IMR-90 (cell line): ENCODE results near the gene KRT1. TPM values are rescaled to one million over a fixed set of nuclear protein-coding genes. Genes with fewer than 3 reads are reported as not detected.

ENCODE experiments used
- ATAC-seq: fragments of 200-7000 bp; cut with Tn5 transposase; 2 replicates; pipeline ENCODE4 v1.9.1; 2020; ENCODE audit warnings: low read depth, mild to moderate bottlenecking, moderate library complexity
- BruUV-seq: library from RNA; stranded (reverse); fragments of 400-500 nt; replicated peaks from 2 replicates; lab custom pipeline; 2021; lab: Mats Ljungman, UMichigan
- CTCF ChIA-PET: fragments of 300-600 bp; formaldehyde crosslinking; extraction: SDS; loops from one replicate; lab custom pipeline; 2021; ENCODE audit warnings: antibody characterized with exemption; lab: Yijun Ruan, JAX
- POLR2A ChIA-PET: fragments of 300-600 bp; sonication (Branson Sonifier 250); formaldehyde crosslinking; loops from one replicate; lab custom pipeline; 2022; ENCODE audit warnings: antibody characterized with exemption; ENCODE audit not compliant: unreplicated experiment; lab: Charles Lee
- DNase-seq: peaks from one replicate; pipeline ENCODE4 v3.0.0; 2013
- H2AFZ ChIP-seq: replicated peaks from 2 replicates; pipeline ENCODE3; 2013; ENCODE audit warnings: low read length, mild to moderate bottlenecking; ENCODE audit not compliant: poor library complexity
- H2AK5ac ChIP-seq: 2 replicates; pipeline ENCODE4 v1.6.1; 2013; ENCODE audit warnings: low read depth, low read length, inconsistent platforms
- H2AK9ac ChIP-seq: replicated peaks from 2 replicates; pipeline ENCODE3; 2013; ENCODE audit warnings: mild to moderate bottlenecking, low read depth, low read length, moderate library complexity; ENCODE audit not compliant: poor library complexity
- H2BK120ac ChIP-seq: 2 replicates; pipeline ENCODE4 v1.6.1; 2013; ENCODE audit warnings: low read depth, low read length, inconsistent platforms
- H2BK15ac ChIP-seq: 3 replicates; pipeline ENCODE4 v1.6.1; 2013; ENCODE audit warnings: low read depth, low read length, inconsistent platforms
- H2BK20ac ChIP-seq: 2 replicates; pipeline ENCODE4 v1.6.1; 2013; ENCODE audit warnings: low read depth, mild to moderate bottlenecking, inconsistent platforms, low read length, moderate library complexity
- H2BK5ac ChIP-seq: 2 replicates; pipeline ENCODE4 v1.6.1; 2013; ENCODE audit warnings: mild to moderate bottlenecking, low read depth, low read length, inconsistent platforms; ENCODE audit not compliant: poor library complexity, severe bottlenecking
- H3K14ac ChIP-seq: replicated peaks from 2 replicates; pipeline ENCODE4 v1.6.1; 2013; ENCODE audit warnings: low read depth, low read length, inconsistent platforms
- H3K18ac ChIP-seq: 2 replicates; pipeline ENCODE4 v1.6.1; 2013; ENCODE audit warnings: low read depth, low read length, control low read depth
- H3K23ac ChIP-seq: 2 replicates; pipeline ENCODE4 v1.6.1; 2013; ENCODE audit warnings: low read depth, low read length, inconsistent platforms
- H3K27ac ChIP-seq: 2 replicates; pipeline ENCODE4 v1.5.1; 2013; ENCODE audit warnings: mild to moderate bottlenecking, control low read depth, low read length; ENCODE audit not compliant: insufficient read depth
- H3K27me3 ChIP-seq: 2 replicates; pipeline ENCODE4 v1.6.1; 2013; ENCODE audit warnings: low read length; ENCODE audit not compliant: control insufficient read depth, insufficient read depth
- H3K36me3 ChIP-seq: 2 replicates; pipeline ENCODE4 v1.6.1; 2013; ENCODE audit warnings: low read length, mixed read lengths; ENCODE audit not compliant: control insufficient read depth, insufficient read depth
- H3K4ac ChIP-seq: 2 replicates; pipeline ENCODE4 v1.6.1; 2013; ENCODE audit warnings: low read depth, low read length, inconsistent platforms
- H3K4me1 ChIP-seq: 2 replicates; pipeline ENCODE4 v1.6.1; 2013; ENCODE audit warnings: low read length, mixed read lengths; ENCODE audit not compliant: control insufficient read depth, insufficient read depth
- H3K4me2 ChIP-seq: 2 replicates; pipeline ENCODE4 v1.6.1; 2013; ENCODE audit warnings: low read depth, mild to moderate bottlenecking, control low read depth, low read length, moderate library complexity
- H3K4me3 ChIP-seq: 2 replicates; pipeline ENCODE4 v1.5.1; 2013; ENCODE audit warnings: low read depth, mild to moderate bottlenecking, control low read depth, low read length, moderate library complexity; ENCODE audit not compliant: insufficient read depth
- H3K56ac ChIP-seq: 2 replicates; pipeline ENCODE4 v1.6.1; 2013; ENCODE audit warnings: low read length, inconsistent platforms; ENCODE audit not compliant: insufficient read depth; ENCODE audit errors: extremely low read depth
- H3K79me1 ChIP-seq, 2 experiments: 2 replicates each; pipeline ENCODE4 v1.6.1; 2013; ENCODE audit warnings: low read length in 2 of 2, inconsistent platforms in 1 of 2, low read depth in 1 of 2
- H3K9ac ChIP-seq: 2 replicates; pipeline ENCODE4 v1.6.1; 2013; ENCODE audit warnings: low read depth, low read length, control low read depth
- H3K9me1 ChIP-seq: 2 replicates; pipeline ENCODE4 v1.6.1; 2013; ENCODE audit warnings: low read length, inconsistent platforms; ENCODE audit not compliant: insufficient read depth
- H3K9me3 ChIP-seq: 2 replicates; pipeline ENCODE4 v1.6.1; 2013; ENCODE audit warnings: low read length; ENCODE audit not compliant: control insufficient read depth, insufficient read depth
- H4K20me1 ChIP-seq: 2 replicates; pipeline ENCODE4 v1.6.1; 2013; ENCODE audit warnings: low read length, inconsistent platforms; ENCODE audit not compliant: insufficient read depth
- H4K5ac ChIP-seq: 2 replicates; pipeline ENCODE4 v1.6.1; 2013; ENCODE audit warnings: mild to moderate bottlenecking, low read depth, low read length, control low read depth
- H4K8ac ChIP-seq, 2 experiments: 2 replicates each; pipeline ENCODE4 v1.6.1; 2013; ENCODE audit warnings: low read depth in 2 of 2, low read length in 2 of 2, control low read depth in 1 of 2, inconsistent platforms in 1 of 2
- H4K91ac ChIP-seq: 2 replicates; pipeline ENCODE4 v1.6.1; 2013; ENCODE audit warnings: low read depth, low read length, inconsistent platforms; ENCODE audit not compliant: insufficient read depth
- CTCF ChIP-seq: conservative IDR thresholded peaks from 2 replicates; pipeline ENCODE4 v1.5.1; 2012; ENCODE audit warnings: mild to moderate bottlenecking, low read depth, low read length, improper control_type of control experiment
- ELK1 ChIP-seq: fragments of 150-350 bp; IDR thresholded peaks from 2 replicates; pipeline ENCODE4 v1.6.1; 2016; ENCODE audit warnings: low read depth, mild to moderate bottlenecking, low read length, moderate library complexity, borderline replicate concordance
- POLR2A ChIP-seq: IDR thresholded peaks from 2 replicates; pipeline ENCODE4 v1.6.1; 2012; ENCODE audit warnings: mild to moderate bottlenecking, low read depth, low read length
- RAD21 ChIP-seq: IDR thresholded peaks from 2 replicates; pipeline ENCODE4 v1.6.1; 2012; ENCODE audit warnings: low read length, improper control_type of control experiment
- RCOR1 ChIP-seq: IDR thresholded peaks from 2 replicates; pipeline ENCODE4 v1.6.1; 2012; ENCODE audit warnings: mild to moderate bottlenecking, low read length, improper control_type of control experiment; ENCODE audit not compliant: insufficient replicate concordance
- RFX5 ChIP-seq: IDR thresholded peaks from 2 replicates; pipeline ENCODE4 v1.8.0; 2012; ENCODE audit warnings: low read depth, mild to moderate bottlenecking, low read length, moderate library complexity
- WGBS, 2 experiments: methylation state at CpG; one replicate each; pipeline versions ENCODE4 v1.1.5 to v1.1.7; 2013; ENCODE audit warnings: missing lambda C conversion rate in 2 of 2; ENCODE audit not compliant: insufficient read length in 1 of 2; ENCODE audit errors: extremely low coverage in 2 of 2; 5-methylcytosine and 5-hydroxymethylcytosine counted together
- dilution Hi-C: fragments of 300-500 bp; cut with HindIII; formaldehyde crosslinking; loops from one replicate; pipeline ENCODE4 v1.14.3; 2018; ENCODE audit warnings: low sequenced_read_pairs; ENCODE audit not compliant: unreplicated experiment
- in situ Hi-C: fragments of 300-500 bp; cut with MboI; formaldehyde crosslinking; loops from 3 replicates; pipeline ENCODE4 v1.14.3; 2019; ENCODE audit warnings: low sequenced_read_pairs, inconsistent platforms, mixed read lengths
- intact Hi-C: fragments of 100-400 bp; cut with micrococcal nuclease; formaldehyde crosslinking; loops from 2 replicates; pipeline ENCODE4 v1.10.0; 2022
- polyA plus RNA-seq, 3 experiments: library from polyadenylated mRNA; depleted of rRNA; stranded (reverse); fragments of >200 nt; gene quantifications; 2 replicates each; pipeline ENCODE4 v1.2.3, GENCODE V29; 2012; ENCODE audit warnings: low replicate concordance in 1 of 3
- total RNA-seq: library from RNA; depleted of rRNA; stranded (reverse); fragments of >200 nt; gene quantifications from 2 replicates; pipeline ENCODE4 v1.2.3, GENCODE V29; 2012

KRT1 gene
- total and polyA plus RNA-seq, 2 of the 4 experiments (the other 2 are of a cell fraction): not detected

DNA sequence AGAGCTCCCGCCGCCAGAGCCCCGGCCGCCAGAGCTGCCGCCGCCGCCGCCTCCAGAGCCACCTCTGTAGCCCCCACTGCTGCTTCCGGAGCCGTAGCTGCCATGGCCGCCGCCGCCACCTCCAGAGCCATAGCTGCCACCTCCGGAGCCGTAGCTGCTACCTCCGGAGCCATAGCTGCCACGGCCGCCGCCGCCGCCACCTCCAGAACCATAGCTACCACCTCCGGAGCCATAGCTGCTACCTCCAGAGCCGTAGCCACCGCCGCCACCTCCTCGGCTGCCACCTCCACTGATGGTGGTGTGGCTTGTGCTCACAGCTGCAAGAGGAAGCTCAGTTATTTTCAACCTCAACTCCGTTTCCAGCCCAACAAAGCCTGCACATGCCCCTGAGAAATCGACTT, 4.9 kb downstream of the KRT1 start:
- H3K9me3 ChIP-seq: no peaks in the 10 kb centered on the region
- H2BK5ac ChIP-seq: no peak overlapping the region
- H2AFZ ChIP-seq: no peak overlapping the region
- dilution Hi-C loops: no loop called here
- no peak overlapping the region for H3K18ac ChIP-seq
- ChIA-PET POLR2A (no interaction called here), CTCF (no interaction called here)
- no peak overlapping the region for H2AK9ac ChIP-seq
- 87% methylated on average over 14 of the region's 28 CpGs; no CpG with 5 or more reads in 1 of the 2 experiments for WGBS, 2 experiments
- no peak overlapping the region for H4K91ac ChIP-seq
- BruUV-seq: no TSS peak
- in situ Hi-C loops: no loop called here
- TF ChIP-seq POLR2A (no peak), RAD21 (no peak), ELK1 (no peak), RFX5 (no peak), CTCF (no peak), RCOR1 (no peak)
- no peak overlapping the region for H3K9ac ChIP-seq
- H3K36me3 ChIP-seq: no peaks in the 10 kb centered on the region
- no peak overlapping the region for H3K14ac ChIP-seq
- no peak overlapping the region for H3K4ac ChIP-seq
- no peak overlapping the region for H3K4me3 ChIP-seq
- no peaks in the 10 kb centered on the region for H3K9me1 ChIP-seq
- H2BK20ac ChIP-seq: no peak overlapping the region
- ATAC-seq (no peak), DNase-seq (no peak)
- H3K4me1 ChIP-seq: no peaks in the 10 kb centered on the region
- no peak overlapping the region for H3K4me2 ChIP-seq
- no peak overlapping the region for H4K5ac ChIP-seq
- no peak overlapping the region for H3K27ac ChIP-seq
- H3K79me1 ChIP-seq: no peaks in the 10 kb centered on the region
- intact Hi-C loops: no loop called here
- peaks cover 23% of the 10 kb centered on the region for H3K27me3 ChIP-seq
- H4K20me1 ChIP-seq: no peaks in the 10 kb centered on the region
- H2BK15ac ChIP-seq: no peak overlapping the region
- H2BK120ac ChIP-seq: no peak overlapping the region
- no peak overlapping the region for H4K8ac ChIP-seq
- no peak overlapping the region for H2AK5ac ChIP-seq
- no peak overlapping the region for H3K23ac ChIP-seq
- no peak overlapping the region for H3K56ac ChIP-seq
